ENCODE results near the gene C17orf75. TPM values are rescaled to one million over a fixed set of nuclear protein-coding genes. Genes with fewer than 3 reads are reported as not detected.

The C17orf75 gene
- total and polyA plus RNA-seq, 2 of the 8 experiments (the other 6 are each of a cell fraction or from before 2014, with no cell fraction given): 15.8 to 42.6 TPM

GRCh38 chr17:32335046-32335445, 6.9 kb downstream of the C17orf75 start:
- Histone ChIP-seq H3K9ac (replicated peaks in 1 of 4; ENCODE audit: extremely low read depth in 1 of 4, low read depth in 3 of 4, low read length in 3 of 4) (no peak overlapping the region), H2BK5ac (ENCODE audit: low read depth, low read length) (no peak overlapping the region), H3K14ac (ENCODE audit: insufficient read length) (no peak overlapping the region), H2BK120ac (replicated peaks; ENCODE audit: low read depth, low read length) (no peak overlapping the region), H3K18ac (ENCODE audit: extremely low read depth, low read length) (no peak overlapping the region), H2BK20ac (ENCODE audit: low read length) (no peak overlapping the region), H3K27me3 (replicated peaks in 1 of 4; ENCODE audit: control insufficient read depth in 3 of 4, extremely low read depth in 1 of 4, insufficient read depth in 3 of 4, low read length in 3 of 4) (no peaks in the 10 kb centered on the region), H3K36me3 (ENCODE audit: control insufficient read depth in 2 of 4, insufficient read depth in 4 of 4, low read length in 3 of 4) (peaks cover 12 to 55% (median 29%) of the 10 kb centered on the region in 4 experiments), H2BK12ac (ENCODE audit: low read depth, low read length) (no peak overlapping the region), H3K56ac (replicated peaks; ENCODE audit: insufficient read length, low read depth, low read length) (no peak overlapping the region), H2BK15ac (ENCODE audit: low read length) (no peak overlapping the region), H3K23ac (ENCODE audit: insufficient read length) (no peak overlapping the region), H4K8ac (ENCODE audit: extremely low read depth, insufficient read depth, low read length) (no peak overlapping the region), H4K20me1 (replicated peaks in 1 of 2; ENCODE audit: control insufficient read depth in 1 of 2, insufficient read depth in 2 of 2, low read length in 2 of 2) (no peaks in the 10 kb centered on the region), H3K4me1 (replicated peaks in 1 of 4; ENCODE audit: control insufficient read depth in 3 of 4, insufficient read depth in 4 of 4, low read length in 3 of 4) (no peaks in the 10 kb centered on the region), H3K4me2 (ENCODE audit: insufficient read depth in 1 of 2, low read depth in 2 of 2, low read length in 2 of 2) (no peak overlapping the region), H3K27ac (ENCODE audit: low read depth, low read length) (no peak overlapping the region), H4K5ac (ENCODE audit: insufficient read length, low read depth, low read length) (no peak overlapping the region), H4K91ac (replicated peaks; ENCODE audit: insufficient read length, low read length) (no peak overlapping the region), H3K9me3 (ENCODE audit: insufficient read depth in 2 of 2, low read depth in 1 of 2, low read length in 1 of 2) (no peaks in the 10 kb centered on the region), H3K79me2 (ENCODE audit: control insufficient read depth in 1 of 2, insufficient read depth in 2 of 2, low read length in 2 of 2) (no peaks in the 10 kb centered on the region), H3K4me3 (ENCODE audit: extremely low read depth in 1 of 4, insufficient read depth in 2 of 4, low read depth in 3 of 4, low read length in 4 of 4) (no peak overlapping the region), H3K4ac (replicated peaks; ENCODE audit: insufficient read length, low read depth, low read length) (no peak overlapping the region), H3K79me1 (ENCODE audit: low read depth, low read length) (no peaks in the 10 kb centered on the region), H2AK5ac (ENCODE audit: low read depth, low read length) (no peak overlapping the region), H2AFZ (ENCODE audit: low read length) (no peak overlapping the region), H3K23me2 (ENCODE audit: low read depth, low read length) (no peaks in the 10 kb centered on the region)
- POLR2A ChIA-PET (ENCODE audit: partially characterized antibody): interaction anchor here (1.2 to 1.4 kb wide), 2 partner anchors 55 to 150 kb away, joined by 3 read pairs; no protein-coding TSS in a partner anchor
- CTCF ChIA-PET (ENCODE audit: partially characterized antibody): interaction anchor here (0.6 to 2.3 kb wide), 4 partner anchors 9 to 89 kb away, joined by 3 to 8 read pairs (median 4); no protein-coding TSS in a partner anchor
- DNase-seq (ENCODE audit: low read depth in 1 of 2, low spot score in 2 of 2): no peak
- no peak for TF ChIP-seq JUN (IDR thresholded peaks at IDR 0.05; ENCODE audit: low read depth, low read length)
- TF ChIP-seq SP2 (IDR thresholded peaks at IDR 0.05; ENCODE audit: low read length): no peak
- TF ChIP-seq CBX5 (IDR thresholded peaks at IDR 0.05; ENCODE audit: low read depth, low read length): no peak
- no peak for TF ChIP-seq HDAC2 (IDR thresholded peaks at IDR 0.05; ENCODE audit: borderline replicate concordance in 1 of 2, low read depth in 2 of 2, low read length in 2 of 2)
- no peak for TF ChIP-seq BACH1 (IDR thresholded peaks at IDR 0.05; ENCODE audit: low read length)
- TF ChIP-seq TEAD4 (IDR thresholded peaks at IDR 0.05; ENCODE audit: low read depth, low read length): no peak
- no peak for TF ChIP-seq TCF12 (IDR thresholded peaks at IDR 0.05; ENCODE audit: low read depth, low read length)
- TF ChIP-seq CHD1 (IDR thresholded peaks at IDR 0.05; ENCODE audit: low read depth, low read length): no peak
- no peak for TF ChIP-seq BRCA1 (IDR thresholded peaks at IDR 0.05; ENCODE audit: low read depth, low read length)
- TF ChIP-seq CHD2 (IDR thresholded peaks at IDR 0.05; ENCODE audit: low read length): no peak
- TF ChIP-seq POLR2A (IDR thresholded peaks at IDR 0.05; ENCODE audit: control extremely low read depth in 1 of 2, low read depth in 2 of 2, low read length in 2 of 2): no peak
- TF ChIP-seq ATF2 (IDR thresholded peaks at IDR 0.05; ENCODE audit: low read length): no peak
- TF ChIP-seq TBP (IDR thresholded peaks at IDR 0.05; ENCODE audit: low read depth, low read length): no peak
- TF ChIP-seq HDAC6 (IDR thresholded peaks at IDR 0.05; ENCODE audit: low read depth, low read length): no peak
- no peak for FAIRE-seq
